ENCODE results near the gene SCO1.
"Not testable (repeated sequence)": the region's sequence is repeated elsewhere in the genome, so short reads cannot be mapped to it uniquely, and the experiment has no call there.

Gene SCO1

GRCh38 chr17:10697092-10698081 lies at the start of gene SCO1, which contains the start of gene ADPRM:
TSS of gene SCO1 (minus strand) at chr17:10697533. CDS start at chr17:10697507, 26 bp downstream.
TSS of gene ADPRM (plus strand) at chr17:10697594. CDS start at chr17:10704927, 7,333 bp downstream.
- peak; percentile 95 for DNase-seq

GRCh38 chr17:10745231-10745630 lies 47.9 kb upstream of the SCO1 start:
- no peak for DNase-seq

GRCh38 chr17:10744501-10745000 lies 47.2 kb upstream of the SCO1 start:
- no peak for DNase-seq

GRCh38 chr17:10743316-10744009 lies 46.1 kb upstream of the SCO1 start:
- no peak for DNase-seq

GRCh38 chr17:10742431-10742830 lies 45.1 kb upstream of the SCO1 start:
- DNase-seq, result no peak

GRCh38 chr17:10741416-10742135 lies 44.2 kb upstream of the SCO1 start:
- no peak for DNase-seq

- no peak for DNase-seq
Measured at GRCh38 chr17:10739386-10739785, 42.1 kb upstream of the SCO1 start.

- no peak for DNase-seq
Measured at GRCh38 chr17:10738521-10739258, 41.4 kb upstream of the SCO1 start.

GRCh38 chr17:10737736-10738135 lies 40.4 kb upstream of the SCO1 start:
- no peak for DNase-seq

GRCh38 chr17:10737168-10737622 lies 39.9 kb upstream of the SCO1 start:
- peak; percentile 11 for DNase-seq

- DNase-seq, result no peak
Measured at GRCh38 chr17:10735821-10736220, 38.5 kb upstream of the SCO1 start.

GRCh38 chr17:10735251-10735650 lies 37.9 kb upstream of the SCO1 start:
- no peak for DNase-seq

- DNase-seq, result no peak
Measured at GRCh38 chr17:10733666-10734065, 36.3 kb upstream of the SCO1 start.

GRCh38 chr17:10732121-10732520 lies 34.8 kb upstream of the SCO1 start:
- not testable (repeated sequence) for DNase-seq

GRCh38 chr17:10731408-10731879 lies 34.1 kb upstream of the SCO1 start:
- no peak for DNase-seq

- DNase-seq, result not testable (repeated sequence)
Measured at GRCh38 chr17:10730247-10730646, 32.9 kb upstream of the SCO1 start.

GRCh38 chr17:10729334-10730193 lies 32.2 kb upstream of the SCO1 start, which contains the start of gene TMEM220:
TSS of gene TMEM220 (minus strand) at chr17:10730023. CDS start at chr17:10729851, 172 bp downstream.
- no peak for DNase-seq

GRCh38 chr17:10728331-10728892 lies 31.1 kb upstream of the SCO1 start:
- no peak for DNase-seq

- DNase-seq, result no peak
Measured at GRCh38 chr17:10727192-10727591, 29.9 kb upstream of the SCO1 start.

GRCh38 chr17:10726196-10726595 lies 28.9 kb upstream of the SCO1 start:
- DNase-seq, result no peak

Data from NCI-H146 (cell line).